Activated CD4-positive, alpha-beta T cell treated with anti-CD3 and anti-CD28 coated beads for 1 hour (primary cell): ENCODE measurements around the gene DHRS1.
A peak's percentile ranks its signal among the peaks of the same experiment; 100 is the strongest.
"Not testable (repeated sequence)": the region's sequence is repeated elsewhere in the genome, so short reads cannot be mapped to it uniquely, and the experiment has no call there.

Experiments
- DNase-seq: peaks from one replicate; pipeline ENCODE4 v3.0.0-alpha.2; 2020

The DHRS1 gene

GRCh38 chr14:24299255-24300191, at the start of gene DHRS1, which contains the start of gene NOP9:
Gene DHRS1, minus strand, starts transcription at chr14:24299780. Its CDS starts 674 bp downstream, at chr14:24299106.
Gene NOP9, plus strand, starts transcription at chr14:24299850. Its CDS starts 105 bp downstream, at chr14:24299955.
- peak; percentile 91 for DNase-seq

- DNase-seq: no peak
Measured at GRCh38 chr14:24348186-24348585, 48.6 kb upstream of the DHRS1 start.

DNA sequence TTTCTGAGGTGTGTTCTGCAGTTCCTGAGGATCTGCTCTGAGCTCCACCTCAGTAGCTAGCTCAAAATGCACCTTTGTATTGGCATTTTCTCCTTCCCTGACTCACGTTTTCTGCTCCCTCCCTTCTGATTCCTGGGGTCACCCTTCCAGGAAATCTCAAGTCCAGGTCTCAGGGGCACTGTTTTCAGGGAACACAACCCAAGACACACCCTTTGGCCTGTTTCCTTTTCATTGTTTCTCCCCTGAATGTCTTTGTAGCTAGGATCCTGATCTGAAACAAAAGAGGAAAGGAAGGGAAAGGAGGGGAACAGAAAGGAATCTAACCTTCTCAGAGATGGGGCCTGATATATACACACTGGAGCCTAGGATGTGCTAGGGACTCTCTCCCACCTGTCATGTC, 47.6 kb upstream of the DHRS1 start:
- no peak for DNase-seq

DNA sequence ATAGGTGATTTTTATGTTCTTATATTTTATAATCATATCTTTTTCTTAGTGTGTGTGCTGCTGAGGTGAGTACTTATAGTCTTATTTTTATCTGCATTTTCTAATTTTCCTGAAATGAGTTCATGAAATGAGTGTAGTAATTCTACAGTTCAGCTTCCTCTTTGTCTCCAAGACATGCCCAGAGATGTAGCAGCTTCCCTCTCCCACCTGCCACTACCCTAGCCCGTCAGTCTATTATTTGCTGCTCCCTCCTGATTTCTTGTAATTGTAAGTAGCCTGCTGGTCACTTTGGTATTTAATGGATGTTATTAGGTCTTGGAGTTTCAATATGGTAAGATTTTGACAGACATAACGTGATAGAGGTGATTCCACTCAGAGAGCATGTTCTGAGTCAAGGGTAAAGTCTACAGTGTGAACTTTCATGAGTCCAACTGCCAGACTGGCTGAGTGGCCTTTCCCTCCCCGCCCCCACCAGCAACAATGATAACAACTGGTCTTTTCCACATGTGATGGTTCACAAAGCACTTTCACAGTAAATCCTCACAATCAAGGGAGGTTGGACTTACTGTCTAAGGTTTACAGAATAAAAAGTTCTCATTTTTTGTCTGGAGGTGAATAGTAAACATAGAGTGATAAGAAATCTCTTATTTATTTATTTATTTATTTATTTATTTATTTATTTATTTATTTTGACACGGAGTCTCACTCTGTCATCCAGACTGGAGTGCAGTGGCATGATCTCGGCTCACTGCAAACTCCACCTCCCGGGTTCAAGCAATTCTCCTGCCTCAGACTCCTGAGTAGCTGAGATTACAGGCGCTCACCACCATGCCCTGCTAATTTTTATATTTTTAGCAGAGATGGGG, 44.4 kb upstream of the DHRS1 start:
- DNase-seq: no peak

- DNase-seq: no peak
Measured at GRCh38 chr14:24342889-24343288, 43.3 kb upstream of the DHRS1 start.

- DNase-seq: no peak
Measured at GRCh38 chr14:24340606-24341005, 41.0 kb upstream of the DHRS1 start.

DNA sequence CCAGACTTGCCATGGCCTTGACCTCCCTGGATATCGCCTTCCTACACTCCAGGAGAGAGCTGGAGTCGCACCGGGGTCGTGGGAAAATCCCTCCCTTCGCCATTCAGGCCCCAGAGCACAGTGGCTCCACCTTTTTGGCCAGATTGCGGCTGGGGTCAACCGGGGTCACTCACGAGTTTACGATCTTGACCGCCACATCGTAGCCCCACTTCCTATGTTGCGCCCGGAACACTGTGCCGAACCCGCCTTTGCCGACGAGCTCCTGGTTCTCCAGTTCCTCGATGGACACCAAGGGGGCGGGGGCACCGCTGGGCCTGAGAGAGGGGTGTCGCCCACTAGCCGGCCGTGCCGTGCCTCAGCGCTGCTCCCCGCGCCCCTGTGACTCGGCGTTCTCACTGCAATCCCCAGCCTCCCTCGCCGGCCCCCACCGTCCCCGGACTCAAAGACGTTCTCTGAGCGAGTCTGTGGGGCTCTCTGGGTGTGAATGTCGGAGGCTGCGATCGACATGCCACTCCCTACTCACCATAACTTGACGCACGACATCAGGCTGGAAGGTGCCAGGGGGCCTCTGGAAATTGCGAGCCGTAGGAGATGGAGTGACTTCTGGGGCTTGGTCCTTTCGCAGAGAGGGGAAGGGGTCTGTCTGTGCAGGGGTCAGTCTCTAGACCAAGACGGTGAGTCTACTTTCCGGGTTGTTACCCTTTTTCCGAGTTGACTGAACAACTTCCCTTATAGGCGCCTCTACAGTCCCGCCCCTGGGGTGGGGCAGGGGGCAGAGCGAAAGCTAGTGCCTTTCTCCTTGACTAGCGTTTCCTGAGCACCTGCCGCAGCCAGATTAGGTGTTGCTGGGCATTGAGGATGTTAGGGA, 39.9 kb upstream of the DHRS1 start, which contains the start of gene RIPK3:
Gene RIPK3 (minus strand): TSS at position 708 of the 868 bp plus-strand sequence. CDS start 165 bp downstream, at position 543.
- peak; percentile 53 for DNase-seq

DNA sequence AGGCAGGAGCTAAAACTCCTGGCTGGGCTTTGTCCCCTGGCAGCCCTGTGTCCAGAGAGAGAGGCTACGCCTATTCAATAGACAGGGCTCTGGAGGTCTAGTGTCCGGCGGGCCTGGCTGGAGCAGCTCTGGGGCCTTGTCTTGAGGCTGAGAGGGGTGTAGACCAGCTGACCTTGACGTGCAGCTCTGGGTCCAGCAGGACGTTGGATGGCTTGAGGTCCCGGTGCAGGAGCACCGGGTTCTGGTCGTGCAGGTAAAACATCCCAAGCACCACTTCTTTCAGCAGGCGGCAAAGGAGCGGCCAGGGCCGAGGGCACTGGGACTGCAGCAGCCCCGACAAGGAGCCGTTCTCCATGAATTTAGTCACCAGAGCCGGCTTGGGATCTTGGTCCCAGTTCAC, 39.3 kb upstream of the DHRS1 start:
- no peak for DNase-seq

DNA sequence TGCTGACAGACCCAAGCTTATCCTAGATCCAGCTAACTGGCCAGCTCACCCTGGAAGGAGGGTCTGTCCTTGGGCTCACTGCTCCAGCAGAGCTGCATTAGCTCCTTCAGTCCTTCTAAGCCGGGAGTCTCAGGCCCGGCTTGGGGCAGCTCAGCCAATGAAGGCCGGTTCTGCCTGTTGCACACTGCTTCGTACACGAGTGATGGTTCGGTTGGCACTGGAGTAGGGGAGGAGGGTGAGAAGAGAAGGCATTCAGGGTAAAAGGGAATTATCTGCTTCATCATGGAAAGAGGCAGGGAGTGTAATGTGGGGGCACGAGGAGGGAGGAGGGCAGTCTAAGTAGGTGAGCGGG, 38.2 kb upstream of the DHRS1 start:
- no peak for DNase-seq

- DNase-seq: no peak
Measured at GRCh38 chr14:24337144-24337823, 37.7 kb upstream of the DHRS1 start.

DNA sequence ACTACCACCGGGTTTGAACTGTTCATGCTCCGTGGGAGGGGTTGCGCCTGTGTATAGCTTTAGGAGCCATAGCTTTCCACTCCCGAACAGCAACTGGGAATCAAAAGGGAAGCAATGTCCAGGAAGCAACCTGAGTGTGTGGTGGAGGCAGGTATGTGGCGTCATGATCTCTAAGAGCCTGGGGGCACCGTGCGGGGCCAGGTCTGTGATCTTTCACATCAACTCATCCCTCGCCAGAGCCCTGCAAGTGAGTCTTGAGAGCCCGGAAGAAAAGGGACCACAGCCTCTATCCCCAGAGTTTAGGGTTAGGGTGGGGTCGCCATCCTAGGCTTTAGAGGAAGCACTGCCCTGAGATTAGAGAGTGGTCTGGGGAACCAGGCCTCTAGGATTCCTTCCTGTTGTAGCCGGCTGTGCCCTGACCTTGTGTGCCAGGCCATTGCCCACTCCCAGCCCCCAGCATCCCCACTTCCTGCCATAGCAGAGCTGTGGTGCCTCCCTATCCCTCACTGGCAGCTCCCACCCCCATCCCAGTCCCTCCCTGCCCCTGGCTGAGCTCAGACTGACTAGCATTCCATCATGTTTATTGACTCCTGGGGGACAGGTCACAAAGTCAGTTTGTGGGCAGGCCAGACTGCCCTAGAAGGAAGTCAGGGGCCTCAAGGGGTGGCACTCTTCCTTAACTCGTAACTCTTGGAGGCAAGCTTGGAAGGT, 36.0 kb upstream of the DHRS1 start:
- no peak for DNase-seq

GRCh38 chr14:24334431-24335291, 35.1 kb upstream of the DHRS1 start, which contains the start of gene ADCY4:
Gene ADCY4, minus strand, starts transcription at chr14:24335071. Its CDS starts 419 bp downstream, at chr14:24334652.
- no peak for DNase-seq

DNA sequence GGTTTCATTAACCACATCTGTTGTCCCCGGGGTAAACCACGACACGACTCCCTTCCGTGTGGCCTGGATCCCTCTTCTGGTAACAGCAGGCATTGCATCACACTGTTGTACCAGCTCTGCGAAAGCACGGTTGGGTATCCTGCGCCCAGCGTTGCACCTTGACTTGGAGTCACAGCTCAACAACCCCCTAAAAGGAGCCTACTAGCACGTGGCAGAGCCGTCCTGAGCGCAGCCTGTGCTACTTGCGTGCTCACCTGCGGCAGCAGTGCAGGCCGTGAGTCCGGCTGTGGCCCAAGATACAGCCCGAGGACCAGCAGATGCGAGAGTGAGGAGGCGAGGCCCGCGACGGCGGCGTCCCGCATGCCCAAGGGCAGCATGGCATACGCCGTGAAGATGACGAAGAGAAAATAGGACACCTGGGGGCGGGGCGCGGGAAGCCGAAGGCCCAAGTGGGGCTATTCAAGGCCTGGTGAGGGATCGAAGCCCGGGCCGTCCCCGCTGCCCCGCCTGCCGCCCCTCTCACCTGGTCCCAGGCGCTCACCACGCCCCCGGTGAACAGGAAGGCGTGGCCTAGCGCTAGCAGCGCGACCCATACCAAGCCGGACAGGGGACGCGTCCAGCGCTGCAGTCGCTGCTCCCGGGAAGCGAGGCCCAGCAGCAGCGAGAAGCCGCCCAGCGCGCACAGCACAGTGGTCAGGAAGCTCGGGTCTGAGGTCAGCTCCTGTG, 32.9 kb upstream of the DHRS1 start:
- peak; percentile 76 for DNase-seq

GRCh38 chr14:24331731-24332267, 32.2 kb upstream of the DHRS1 start:
- DNase-seq: no peak

- DNase-seq: no peak
Measured at GRCh38 chr14:24330973-24331674, 31.5 kb upstream of the DHRS1 start.

DNA sequence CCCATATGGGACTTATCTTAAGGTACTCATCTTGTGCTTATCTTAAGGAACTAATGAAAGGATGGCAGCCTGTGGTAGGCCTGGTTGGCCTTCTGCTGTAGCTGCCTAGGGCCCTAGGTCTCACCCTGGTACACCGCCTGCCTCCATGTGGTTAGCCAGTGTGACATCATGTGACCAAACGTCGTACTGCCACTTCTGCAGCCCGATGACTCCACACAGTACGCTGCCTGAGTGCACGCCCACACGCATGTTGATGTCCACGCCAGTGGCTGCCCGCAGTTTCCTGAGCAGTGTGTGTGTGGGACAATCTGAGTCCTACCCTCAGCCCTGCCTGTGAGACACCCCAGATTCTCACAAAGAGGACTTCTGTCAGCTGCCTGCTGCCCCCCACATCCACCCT, 30.2 kb upstream of the DHRS1 start:
- DNase-seq: peak; percentile 26

DNA sequence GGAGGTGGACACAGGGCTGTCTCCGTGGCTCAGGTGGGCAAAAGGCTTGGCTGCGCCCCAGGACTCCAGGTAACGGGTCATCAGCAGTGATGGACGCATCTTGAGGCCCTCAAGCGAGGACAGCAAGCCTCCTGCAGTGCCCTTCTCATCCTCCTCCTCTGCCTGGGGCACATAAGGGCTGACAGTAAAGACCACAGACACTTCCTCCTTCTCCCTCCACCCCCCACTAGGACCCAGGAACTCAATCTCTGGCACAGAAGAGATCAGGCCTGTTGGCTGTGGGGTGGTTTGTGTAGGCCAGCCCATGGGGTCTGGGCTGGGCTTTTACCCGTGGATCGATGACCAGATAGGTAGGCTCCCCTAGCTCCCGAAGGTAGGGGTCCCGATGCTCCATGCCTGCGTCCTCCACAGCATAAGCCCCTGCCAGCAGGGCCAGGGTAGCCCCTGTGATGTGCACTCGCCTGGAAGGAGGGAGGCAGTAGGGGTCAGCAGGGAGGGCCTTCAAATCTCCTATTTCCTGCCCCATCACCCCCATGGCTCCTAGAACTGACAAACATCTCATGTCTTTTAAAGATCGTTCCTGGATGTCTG, 29.6 kb upstream of the DHRS1 start:
- no peak for DNase-seq

- not testable (repeated sequence) for DNase-seq
Measured at GRCh38 chr14:24327914-24328313, 28.3 kb upstream of the DHRS1 start.
